Transverse colon (tissue), 4 donors: ENCODE measurements around the gene TMEM132E. TPM values are rescaled to one million over a fixed set of nuclear protein-coding genes. Genes with fewer than 3 reads are reported as not detected.

Source experiments
- DNase-seq: peaks from one replicate; pipeline ENCODE4 v3.0.0-alpha.2; 2019
- H3K27ac ChIP-seq, 4 donors: fragments of 200-600 bp; sonication (generic); 2 replicates each; pipeline ENCODE4 v1.5.1; 2016 to 2018; ENCODE audit warnings: inconsistent platforms in 4 of 4
- H3K27me3 ChIP-seq: fragments of 200-600 bp; sonication (generic); 2 replicates; pipeline ENCODE4 v1.5.1; 2017; ENCODE audit warnings: inconsistent platforms
- H3K36me3 ChIP-seq, 4 donors: fragments of 200-600 bp; sonication (generic); 2 replicates each; pipeline ENCODE4 v1.5.1; 2017 to 2019; ENCODE audit warnings: inconsistent platforms in 4 of 4
- H3K4me1 ChIP-seq, 4 donors: fragments of 200-600 bp; sonication (generic); 2 replicates each; pipeline ENCODE4 v1.5.1; 2017 to 2020; ENCODE audit warnings: inconsistent platforms in 4 of 4
- H3K4me3 ChIP-seq, 4 donors: fragments of 200-600 bp; sonication (generic); 1 replicate in 1 of 4; 2 replicates in 3 of 4; pipeline versions ENCODE4 v1.5.1 to v1.6.1; 2017 to 2019; ENCODE audit warnings: inconsistent platforms in 4 of 4
- H3K9me3 ChIP-seq, 2 donors: fragments of 200-600 bp; sonication (generic); 2 replicates each; pipeline ENCODE4 v1.5.1; 2017 to 2019; ENCODE audit warnings: inconsistent platforms in 2 of 2
- CTCF ChIP-seq, 5 experiments: fragments of 200-600 bp in 3 of 5; fragments of 450-650 bp in 2 of 5; sonication (generic) in 3 of 5; IDR thresholded peaks; 1 replicate in 2 of 5; 2 replicates in 3 of 5; pipeline ENCODE4 v1.5.1; 2016 to 2017; ENCODE audit warnings: antibody characterized with exemption in 5 of 5, inconsistent platforms in 3 of 5, mild to moderate bottlenecking in 2 of 5, moderate library complexity in 1 of 5
- EP300 ChIP-seq: sonication (generic); formaldehyde crosslinking; IDR thresholded peaks from one replicate; pipeline ENCODE4 v1.6.1; 2017; ENCODE audit warnings: antibody characterized with exemption, low read depth
- POLR2A ChIP-seq: fragments of 450-650 bp; IDR thresholded peaks from one replicate; pipeline ENCODE4 v1.6.1; 2016; ENCODE audit warnings: antibody characterized with exemption, mild to moderate bottlenecking, moderate library complexity
- POLR2AphosphoS5 ChIP-seq, 3 donors: sonication (generic); formaldehyde crosslinking; IDR thresholded peaks; one replicate each; pipeline ENCODE4 v1.6.1; 2016; ENCODE audit warnings: antibody characterized with exemption in 3 of 3
- WGBS, 2 donors: methylation state at CpG; one replicate each; pipeline ENCODE4 v1.1.5; 2018; ENCODE audit warnings: low coverage in 1 of 2; 5-methylcytosine and 5-hydroxymethylcytosine counted together
- in situ Hi-C, 4 donors: fragments of 200-750 bp; cut with MboI; loops; one replicate each; pipeline versions ENCODE4 v1.15.0 to v1.15.1; 2017; ENCODE audit warnings: low sequenced_read_pairs in 3 of 4, low pct_ligation_motif_present in 1 of 4, low pct_unique_long_range_greater_than_20kb in 1 of 4
- intact Hi-C: fragments of 100-400 bp; cut with DNase I; formaldehyde crosslinking; loops from one replicate; pipeline ENCODE4 v1.15.1; 2023; ENCODE audit warnings: low total_unique reads
- total RNA-seq, 4 donors: library from RNA; depleted of rRNA; stranded (reverse); fragments of >200 nt; gene quantifications; one replicate each; pipeline ENCODE4 v1.1.0, GENCODE V29; 2016

TMEM132E gene
- total RNA-seq, 4 donors from 2014 or later: not detected

GRCh38 chr17:34547453-34548063 is 31.8 kb upstream of the TMEM132E start:
- H3K27me3 ChIP-seq: peaks cover 9% of the 10 kb centered on the region
- in situ Hi-C loops: loop anchor here in 1 of 4 donors (25.0 kb wide), 3 partner anchors 110 to 565 kb away; partner anchors contain the start of genes FNDC8 and RAD51D
- no peak for TF ChIP-seq POLR2AphosphoS5 (IDR thresholded peaks at IDR 0.05)
- WGBS, 2 donors: 39 to 69% methylated on average over 2 to 3 of the region's 3 CpGs
- no peaks in the 10 kb centered on the region for H3K4me1 ChIP-seq
- H3K9me3 ChIP-seq: no peaks in the 10 kb centered on the region
- no peaks in the 10 kb centered on the region for H3K36me3 ChIP-seq
- H3K27ac ChIP-seq: no peak overlapping the region
- H3K4me3 ChIP-seq: no peak overlapping the region
- DNase-seq: no peak
- intact Hi-C loops: no loop called here

GRCh38 chr17:34549966-34550365 is 29.4 kb upstream of the TMEM132E start:
- intact Hi-C loops: no loop called here
- TF ChIP-seq POLR2AphosphoS5 (IDR thresholded peaks at IDR 0.05) (no peak), POLR2A (no peak), EP300 (no peak), CTCF (IDR thresholded peaks at IDR 0.05) (no peak)
- DNase-seq: no peak
- no peaks in the 10 kb centered on the region for H3K9me3 ChIP-seq
- no peaks in the 10 kb centered on the region for H3K4me1 ChIP-seq
- no peak overlapping the region for H3K27ac ChIP-seq
- 64 to 69% methylated on average over 6 of the region's 6 CpGs for WGBS, 2 donors
- peaks cover 7% of the 10 kb centered on the region for H3K27me3 ChIP-seq
- in situ Hi-C loops: loop anchor here in 2 of 4 donors (25.0 kb wide), 4 partner anchors 112 to 562 kb away; partner anchors contain the start of genes FNDC8 (in 1 of the 2) and RAD51D (in 1 of the 2)
- H3K4me3 ChIP-seq: no peak overlapping the region
- no peaks in the 10 kb centered on the region for H3K36me3 ChIP-seq

- Histone ChIP-seq H3K4me3 (no peak overlapping the region), H3K4me1 (no peaks in the 10 kb centered on the region), H3K27me3 (peaks cover 7% of the 10 kb centered on the region), H3K9me3 (no peaks in the 10 kb centered on the region), H3K36me3 (no peaks in the 10 kb centered on the region), H3K27ac (no peak overlapping the region)
- intact Hi-C loops: no loop called here
- in situ Hi-C loops: loop anchor here in 1 of 4 donors (25.0 kb wide), 1 partner anchor 108 kb away; no protein-coding TSS in a partner anchor
- WGBS, 2 donors: 59 to 67% methylated on average over 4 of the region's 4 CpGs
- no peak for DNase-seq
- TF ChIP-seq CTCF (IDR thresholded peaks at IDR 0.05) (no peak), POLR2A (no peak), POLR2AphosphoS5 (IDR thresholded peaks at IDR 0.05) (no peak), EP300 (no peak)
Observed at GRCh38 chr17:34553907-34554306, 25.5 kb upstream of the TMEM132E start.

- H3K27ac ChIP-seq: no peak overlapping the region
- DNase-seq: no peak
- in situ Hi-C loops: loop anchor here in 1 of 4 donors (25.0 kb wide), 1 partner anchor 106 kb away; no protein-coding TSS in a partner anchor
Observed at GRCh38 chr17:34556384-34556783, 23.0 kb upstream of the TMEM132E start.

More at GRCh38 chr17:34556384-34556783, 23.0 kb upstream of the TMEM132E start:
- H3K9me3 ChIP-seq: no peaks in the 10 kb centered on the region
- no peaks in the 10 kb centered on the region for H3K36me3 ChIP-seq
- H3K4me1 ChIP-seq: no peaks in the 10 kb centered on the region
- intact Hi-C loops: no loop called here
- WGBS, 2 donors: 27 to 28% methylated on average over 4 of the region's 4 CpGs
- no peak overlapping the region for H3K4me3 ChIP-seq
- H3K27me3 ChIP-seq: no peaks in the 10 kb centered on the region
- TF ChIP-seq POLR2A: no peak
- TF ChIP-seq EP300: no peak
- no peak for TF ChIP-seq CTCF (IDR thresholded peaks at IDR 0.05)
- TF ChIP-seq POLR2AphosphoS5 (IDR thresholded peaks at IDR 0.05): no peak
